ENCODE measurements around the gene MTRR. TPM values are rescaled to one million over a fixed set of nuclear protein-coding genes. Genes with fewer than 3 reads are reported as not detected.

MTRR gene
- total RNA-seq, 1 experiment from 2014 or later = 46.9 TPM

- no peak for TF ChIP-seq USF1 (CRISPR knock-in tag; IDR thresholded peaks at IDR 0.05)
- TF ChIP-seq PRRX2 (CRISPR knock-in tag; IDR thresholded peaks at IDR 0.05) = no peak
- TF ChIP-seq ZNF425 (CRISPR knock-in tag; conservative IDR thresholded peaks at IDR 0.05) = no peak
- no peak for TF ChIP-seq TP53 (CRISPR knock-in tag; IDR thresholded peaks at IDR 0.05)
Observed at GRCh38 chr5:7822449-7822848, 46.5 kb upstream of the MTRR start (continued).

- CTCF ChIA-PET = interaction anchor here (1.0 kb wide), 2 partner anchors 27 to 304 kb away, joined by 3 to 4 read pairs; partner anchors contain the start of gene CFAP90
- ATAC-seq = no peak
- no peak overlapping the region for H3K27ac Mint-ChIP-seq
Observed at GRCh38 chr5:7823594-7823993, 45.4 kb upstream of the MTRR start.

GRCh38 chr5:7824995-7825394, 44.0 kb upstream of the MTRR start:
- no peak overlapping the region for H3K4me3 Mint-ChIP-seq
- peak; percentile 95 for TF ChIP-seq ZNF121 (CRISPR knock-in tag; IDR thresholded peaks at IDR 0.05)
- no peak for TF ChIP-seq FOXK1 (CRISPR knock-in tag; IDR thresholded peaks at IDR 0.05)
- H3K9me3 Mint-ChIP-seq = no peaks in the 10 kb centered on the region
- CTCF ChIA-PET = interaction anchor here (1.7 kb wide), 1 partner anchor 9 kb away, joined by 6 read pairs; no protein-coding TSS in a partner anchor
- H3K4me1 Mint-ChIP-seq = no peaks in the 10 kb centered on the region
- no peak overlapping the region for H3K27ac Mint-ChIP-seq
- peaks cover 50% of the 10 kb centered on the region for H3K36me3 Mint-ChIP-seq
- DNase-seq (ENCODE audit: low spot score) = no peak
- no peaks in the 10 kb centered on the region; the same call in 1 of the 2 replicates for H3K27me3 Mint-ChIP-seq (ENCODE audit: low read depth)
- no peak for ATAC-seq
- POLR2A ChIA-PET = no interaction called here

More at GRCh38 chr5:7823594-7823993, 45.4 kb upstream of the MTRR start:
- Mint-ChIP-seq H3K9me3 (no peaks in the 10 kb centered on the region), H3K4me1 (no peaks in the 10 kb centered on the region), H3K4me3 (no peak overlapping the region), H3K36me3 (peaks cover 64% of the 10 kb centered on the region), H3K27me3 (ENCODE audit: low read depth) (no peaks in the 10 kb centered on the region; the same call in 1 of the 2 replicates)
- DNase-seq (ENCODE audit: low spot score) = no peak
- TF ChIP-seq TP53 (CRISPR knock-in tag; IDR thresholded peaks at IDR 0.05) = no peak
- TF ChIP-seq ZNF232 (CRISPR knock-in tag; IDR thresholded peaks at IDR 0.05) = no peak
- TF ChIP-seq ESRRA (CRISPR knock-in tag; IDR thresholded peaks at IDR 0.05; ENCODE audit: borderline replicate concordance) = no peak
- TF ChIP-seq GRHL2 (CRISPR knock-in tag; IDR thresholded peaks at IDR 0.05; ENCODE audit: insufficient replicate concordance, severe bottlenecking) = no peak
- POLR2A ChIA-PET = no interaction called here

- Mint-ChIP-seq H3K9me3 (no peaks in the 10 kb centered on the region), H3K27me3 (ENCODE audit: low read depth) (no peaks in the 10 kb centered on the region; the same call in 1 of the 2 replicates), H3K36me3 (peaks cover 50% of the 10 kb centered on the region), H3K4me3 (no peak overlapping the region), H3K4me1 (no peaks in the 10 kb centered on the region), H3K27ac (no peak overlapping the region)
- TF ChIP-seq SMAD4 (CRISPR knock-in tag; IDR thresholded peaks at IDR 0.05) = no peak
- TF ChIP-seq NFYB (CRISPR knock-in tag; conservative IDR thresholded peaks at IDR 0.05; ENCODE audit: low read depth) = no peak
- TF ChIP-seq PRDM15 (CRISPR knock-in tag; IDR thresholded peaks at IDR 0.05) = no peak
- no peak for TF ChIP-seq ZNF396 (CRISPR knock-in tag; IDR thresholded peaks at IDR 0.05; ENCODE audit: borderline replicate concordance)
- no peak for TF ChIP-seq JAZF1 (CRISPR knock-in tag; IDR thresholded peaks at IDR 0.05)
- TF ChIP-seq GABPB1 (CRISPR knock-in tag; IDR thresholded peaks at IDR 0.05) = no peak
- no peak for TF ChIP-seq ZNF671 (CRISPR knock-in tag; IDR thresholded peaks at IDR 0.05)
- no peak for TF ChIP-seq TEAD1 (CRISPR knock-in tag; IDR thresholded peaks at IDR 0.05)
- ChIA-PET POLR2A (no interaction called here), CTCF (interaction anchor here (1.7 kb wide), 1 partner anchor 9 kb away, joined by 6 read pairs; no protein-coding TSS in a partner anchor)
- no peak for ATAC-seq
- DNase-seq (ENCODE audit: low spot score) = no peak
Observed at GRCh38 chr5:7825630-7826029, 43.3 kb upstream of the MTRR start.

Measured in WTC11 (cell line).